Endothelial cell of umbilical vein (primary cell): Measurements from ENCODE around the gene EPRS1. TPM values are rescaled to one million over a fixed set of nuclear protein-coding genes. Genes with fewer than 3 reads are reported as not detected.
A peak's percentile ranks its signal among the peaks of the same experiment; 100 is the strongest.

Experiments used
- Bru-seq: library from RNA; stranded (reverse); fragments of 400-500 nt; gene quantifications from one replicate; lab custom pipeline; 2021; lab: Mats Ljungman, UMichigan
- BruChase-seq, 2 experiments: library from RNA; stranded (reverse); fragments of 400-500 nt; gene quantifications; one replicate each; lab custom pipeline; 2021; lab: Mats Ljungman, UMichigan
- BruUV-seq: library from RNA; stranded (reverse); fragments of 400-500 nt; replicated peaks from 2 replicates; lab custom pipeline; 2021; lab: Mats Ljungman, UMichigan
- CTCF ChIA-PET: fragments of 300-600, 350-600 bp; sonication (Branson Sonifier 250); formaldehyde crosslinking; loops from one replicate; lab custom pipeline; 2021; ENCODE audit warnings: antibody characterized with exemption, inconsistent platforms; lab: Charles Lee
- POLR2A ChIA-PET: fragments of 300-600, 350-600 bp; sonication (Branson Sonifier 250); formaldehyde crosslinking; loops from one replicate; lab custom pipeline; 2021; ENCODE audit warnings: antibody characterized with exemption, inconsistent platforms; lab: Charles Lee
- DNase-seq: peaks from one replicate; pipeline ENCODE4 v3.0.0-alpha.2; 2011; ENCODE audit warnings: low read depth, low spot score
- FAIRE-seq: peaks from 2 replicates; lab custom pipeline; 2011; peaks lifted over from hg19 to GRCh38; lab: Jason Lieb, UNC
- H2AFZ ChIP-seq: 2 replicates; pipeline ENCODE4 v1.6.0; 2012; ENCODE audit warnings: low read depth, low read length, control low read depth, inconsistent platforms
- H3K27ac ChIP-seq: 2 replicates; pipeline ENCODE4 v1.5.1; 2011; ENCODE audit warnings: low read depth, mild to moderate bottlenecking, control low read depth, low read length, moderate library complexity; ENCODE audit not compliant: insufficient read depth
- H3K27me3 ChIP-seq, 2 experiments: 2 replicates each; pipeline versions ENCODE4 v1.6.0 to v1.6.1; 2011; ENCODE audit warnings: low read length in 2 of 2, mixed read lengths in 1 of 2; ENCODE audit not compliant: control insufficient read depth in 2 of 2, insufficient read depth in 2 of 2
- H3K36me3 ChIP-seq, 2 experiments: 2 replicates in 1 of 2; 3 replicates in 1 of 2; pipeline ENCODE4 v1.5.1; 2011; ENCODE audit warnings: low read length in 2 of 2, mild to moderate bottlenecking in 1 of 2, moderate library complexity in 1 of 2; ENCODE audit not compliant: control insufficient read depth in 2 of 2, insufficient read depth in 2 of 2; ENCODE audit errors: extremely low read depth in 1 of 2
- H3K4me1 ChIP-seq: 3 replicates; pipeline ENCODE4 v1.5.1; 2011; ENCODE audit warnings: mild to moderate bottlenecking, low read length; ENCODE audit not compliant: control insufficient read depth, insufficient read depth; ENCODE audit errors: extremely low read depth
- H3K4me2 ChIP-seq: 2 replicates; pipeline ENCODE4 v1.6.1; 2011; ENCODE audit warnings: low read length, control low read depth, mixed read lengths; ENCODE audit not compliant: insufficient read depth
- H3K4me3 ChIP-seq, 3 experiments: fragments of 200-600 bp in 1 of 3; sonication (generic), shearing (Covaris generic) in 1 of 3; replicated peaks in 1 of 3; 2 replicates each; pipeline ENCODE4 v1.5.1; 2011 to 2016; ENCODE audit warnings: control low read depth in 3 of 3, low read length in 3 of 3, mild to moderate bottlenecking in 2 of 3, inconsistent platforms in 1 of 3, low read depth in 1 of 3, moderate library complexity in 1 of 3; ENCODE audit not compliant: insufficient read depth in 1 of 3
- H3K79me2 ChIP-seq: 2 replicates; pipeline ENCODE4 v1.6.0; 2012; ENCODE audit warnings: low read length, inconsistent platforms; ENCODE audit not compliant: control insufficient read depth, insufficient read depth
- H3K9ac ChIP-seq: replicated peaks from 2 replicates; pipeline ENCODE3; 2011; ENCODE audit warnings: low read length, control low read depth; ENCODE audit not compliant: insufficient read depth; ENCODE audit errors: extremely low read depth
- H3K9me1 ChIP-seq: replicated peaks from 3 replicates; pipeline ENCODE4 v1.6.0; 2011; ENCODE audit warnings: mild to moderate bottlenecking, low read length; ENCODE audit not compliant: control insufficient read depth, insufficient read depth; ENCODE audit errors: extremely low read depth
- H3K9me3 ChIP-seq: replicated peaks from 2 replicates; pipeline ENCODE4 v1.5.1; 2012; ENCODE audit warnings: low read length, inconsistent platforms; ENCODE audit not compliant: control insufficient read depth, insufficient read depth
- H4K20me1 ChIP-seq: replicated peaks from 2 replicates; pipeline ENCODE3; 2011; ENCODE audit warnings: mild to moderate bottlenecking, low read length; ENCODE audit not compliant: control insufficient read depth, insufficient read depth; ENCODE audit errors: extremely low read depth
- EZH2 ChIP-seq: IDR thresholded peaks from 2 replicates; pipeline ENCODE4 v1.6.1; 2012; ENCODE audit warnings: borderline replicate concordance, low read depth, mild to moderate bottlenecking, moderate library complexity, low read length, inconsistent platforms; ENCODE audit not compliant: severe bottlenecking
- FOS ChIP-seq: IDR thresholded peaks from 2 replicates; pipeline ENCODE4 v1.6.1; 2011; ENCODE audit warnings: mild to moderate bottlenecking, low read length, moderate library complexity, borderline replicate concordance; ENCODE audit not compliant: insufficient read depth
- GATA2 ChIP-seq: IDR thresholded peaks from 2 replicates; pipeline ENCODE4 v1.7.0; 2011; ENCODE audit warnings: low read depth, mild to moderate bottlenecking, moderate library complexity, mixed read lengths, low read length; ENCODE audit not compliant: insufficient read length, insufficient read depth
- JUN ChIP-seq: IDR thresholded peaks from 2 replicates; pipeline ENCODE4 v1.6.1; 2011; ENCODE audit warnings: borderline replicate concordance, low read depth; ENCODE audit not compliant: insufficient read length, insufficient read depth
- MYC ChIP-seq: IDR thresholded peaks from one replicate; pipeline ENCODE4 v1.6.1; 2011; ENCODE audit warnings: mild to moderate bottlenecking, low read depth, low read length
- POLR2A ChIP-seq: IDR thresholded peaks from 2 replicates; pipeline ENCODE4 v1.6.1; 2012; ENCODE audit warnings: low read depth, mild to moderate bottlenecking, control low read depth, low read length
- POLR2AphosphoS5 ChIP-seq: IDR thresholded peaks from 2 replicates; pipeline ENCODE4 v1.6.1; 2012; ENCODE audit warnings: low read depth, mild to moderate bottlenecking, control low read depth, low read length, moderate library complexity; ENCODE audit not compliant: insufficient read depth
- dilution Hi-C: fragments of 300-500 bp; cut with MboI; formaldehyde crosslinking; loops from one replicate; pipeline ENCODE4 v1.15.0; 2019; ENCODE audit warnings: low sequenced_read_pairs; ENCODE audit not compliant: extremely low pct_ligation_motif_present
- intact Hi-C: fragments of 100-400 bp; cut with micrococcal nuclease; formaldehyde crosslinking; loops from one replicate; pipeline ENCODE4 v1.10.0; 2022
- long read RNA-seq: library from polyadenylated mRNA; stranded (forward); transcript quantifications from one replicate; pipeline ENCODE4 v2.0.0, GENCODE V29; 2021
- polyA minus RNA-seq, 3 experiments: library from RNA; depleted of rRNA, polyadenylated mRNA; stranded (reverse); fragments of >200 nt; gene quantifications; 1 replicate in 1 of 3; 2 replicates in 2 of 3; pipeline ENCODE4 v1.2.3, GENCODE V29; 2011
- polyA plus RNA-seq, 4 experiments: library from polyadenylated mRNA; depleted of rRNA in 3 of 4; stranded (reverse) in 3 of 4; unstranded in 1 of 4; fragments of >200 nt; gene quantifications; 2 replicates each; pipeline versions ENCODE4 v1.2.1 to v1.2.3, GENCODE V29; 2011 to 2012; ENCODE audit warnings: missing spikeins in 1 of 4
- total RNA-seq: library from RNA; stranded (reverse); gene quantifications from 2 replicates; pipeline ENCODE4 v1.2.3, GENCODE V29; 2021
- TF ChIP-seq, protein P1 (sequence below), 2 donors: IDR thresholded peaks; 1 replicate in 1 of 2; 2 replicates in 1 of 2; pipeline ENCODE4 v1.5.1; 2011; ENCODE audit warnings: low read length in 2 of 2, mild to moderate bottlenecking in 2 of 2, moderate library complexity in 2 of 2, control low read depth in 1 of 2, inconsistent platforms in 1 of 2, low read depth in 1 of 2; ENCODE audit not compliant: insufficient read depth in 1 of 2; ENCODE audit errors: extremely low read depth in 1 of 2
- TF ChIP-seq, protein P2 (sequence below): IDR thresholded peaks from 2 replicates; pipeline ENCODE4 v1.6.1; 2011; ENCODE audit not compliant: insufficient read depth, insufficient read length

EPRS1 gene
- total RNA-seq, result 103 and 109 TPM in 2 replicates
- 22.2 and 22.9 TPM in 2 replicates for polyA plus RNA-seq
- 33.0 and 40.8 TPM in 2 replicates for polyA plus RNA-seq (2011; cell fraction: cytosol; rRNA removed)
- polyA plus RNA-seq (2011; cell fraction: nucleus; rRNA removed), result 44.4 and 52.8 TPM in 2 replicates
- polyA plus RNA-seq (2012), result 84.0 and 113 TPM in 2 replicates
- 69.6 and 73.7 TPM in 2 replicates for polyA minus RNA-seq
- polyA minus RNA-seq (2011; cell fraction: cytosol; rRNA and poly(A)+ RNA removed), result 79.7 TPM
- polyA minus RNA-seq (2011; cell fraction: nucleus; rRNA and poly(A)+ RNA removed), result 27.3 and 43.9 TPM in 2 replicates
- percentile 83 among the genes with signal in this experiment for Bru-seq, nascent RNA
- percentile 84 among the genes with signal in this experiment for BruChase-seq, experiment 1, labeled RNA remaining after a 6-hour chase
- percentile 70 among the genes with signal in this experiment for BruChase-seq, experiment 2, labeled RNA remaining after a 2-hour chase
- long read RNA-seq, full-length matches to known transcripts, result 76 of 134 reads
- long read RNA-seq, partial matches to known transcripts, result 23 of 134 reads
- long read RNA-seq, other reads (novel, unspliced or antisense), result 35 of 134 reads

DNA sequence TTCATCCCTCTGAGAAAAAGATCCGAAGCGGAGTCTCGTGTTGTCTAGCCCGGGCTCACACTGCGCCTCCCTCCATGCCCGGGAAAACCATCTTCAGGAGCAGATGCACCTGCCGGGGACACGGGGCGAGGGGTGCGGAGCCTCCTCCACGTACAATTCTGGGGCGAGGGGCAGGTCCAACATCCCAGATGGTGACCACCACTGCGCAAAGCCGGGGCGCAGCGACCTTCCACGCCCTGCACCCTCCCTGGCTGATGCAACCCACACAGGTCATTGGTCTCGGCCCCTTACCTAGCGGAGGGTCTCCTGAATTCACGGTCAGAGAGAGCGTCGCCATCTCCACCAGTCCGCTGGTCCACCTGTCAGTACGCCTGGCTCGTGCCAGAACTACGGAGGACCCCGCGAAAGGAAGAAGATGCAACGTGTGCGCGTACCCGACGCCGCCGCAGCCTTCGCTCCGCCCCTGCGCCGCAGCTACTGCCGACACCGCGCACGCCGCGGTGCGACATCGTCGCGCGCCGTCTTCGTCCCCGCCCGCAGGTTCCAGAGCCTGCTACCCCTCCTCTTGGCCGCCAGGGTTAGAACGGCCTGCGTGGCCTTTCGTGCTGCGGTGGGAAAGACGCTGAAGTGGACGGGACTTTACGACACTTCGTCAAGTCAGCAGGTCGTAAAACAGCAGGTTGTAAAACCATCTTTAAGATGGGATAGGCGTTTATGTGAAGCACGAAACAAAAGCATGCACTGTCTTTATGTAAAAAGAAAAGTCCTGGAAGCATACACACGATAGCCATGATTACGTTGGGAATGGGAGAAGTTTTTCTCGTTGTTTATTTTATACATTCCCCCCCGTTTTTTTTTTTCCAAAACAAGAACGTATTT, at the start of gene EPRS1:
Gene EPRS1, minus strand, starts transcription at position 454 of the 879 bp plus-strand sequence. Its CDS starts 117 bp downstream, at position 337.
- H3K9me1 ChIP-seq, result no peaks in the 10 kb centered on the region
- peak; percentile 96 for FAIRE-seq
- H4K20me1 ChIP-seq, result no peaks in the 10 kb centered on the region
- H3K9ac ChIP-seq, result peak within 1 kb of the TSS; percentile 48
- H3K79me2 ChIP-seq, result peaks cover 40% of the 10 kb centered on the region
- H3K4me1 ChIP-seq, result peaks cover 10% of the 10 kb centered on the region
- ChIA-PET POLR2A (no interaction called here), CTCF (interaction anchor here (0.6 to 1.0 kb wide), 6 partner anchors 33 to 143 kb away, joined by 3 to 5 read pairs (median 4); no protein-coding TSS in a partner anchor)
- peak within 1 kb of the TSS; percentile 79 to 98 (median 86) for H3K4me3 ChIP-seq
- H3K27me3 ChIP-seq, result no peaks in the 10 kb centered on the region
- no peaks in the 10 kb centered on the region for H3K36me3 ChIP-seq
- no peaks in the 10 kb centered on the region for H3K9me3 ChIP-seq
- DNase-seq, result peak; percentile 99
- H2AFZ ChIP-seq, result peak within 1 kb of the TSS; percentile 71
- intact Hi-C loops, result loop anchor here (1.0 kb wide), 3 partner anchors 43 to 48 kb away; partner anchors contain the start of genes BPNT1 and IARS2
- peak within 1 kb of the TSS; percentile 1 for H3K27ac ChIP-seq
- TF ChIP-seq FOS (no peak), JUN (no peak), EZH2 (no peak), MYC (peak; percentile 50), POLR2AphosphoS5 (peak; percentile 51), GATA2 (no peak), POLR2A (peak; percentile 91)
- TF ChIP-seq, protein P1, sequence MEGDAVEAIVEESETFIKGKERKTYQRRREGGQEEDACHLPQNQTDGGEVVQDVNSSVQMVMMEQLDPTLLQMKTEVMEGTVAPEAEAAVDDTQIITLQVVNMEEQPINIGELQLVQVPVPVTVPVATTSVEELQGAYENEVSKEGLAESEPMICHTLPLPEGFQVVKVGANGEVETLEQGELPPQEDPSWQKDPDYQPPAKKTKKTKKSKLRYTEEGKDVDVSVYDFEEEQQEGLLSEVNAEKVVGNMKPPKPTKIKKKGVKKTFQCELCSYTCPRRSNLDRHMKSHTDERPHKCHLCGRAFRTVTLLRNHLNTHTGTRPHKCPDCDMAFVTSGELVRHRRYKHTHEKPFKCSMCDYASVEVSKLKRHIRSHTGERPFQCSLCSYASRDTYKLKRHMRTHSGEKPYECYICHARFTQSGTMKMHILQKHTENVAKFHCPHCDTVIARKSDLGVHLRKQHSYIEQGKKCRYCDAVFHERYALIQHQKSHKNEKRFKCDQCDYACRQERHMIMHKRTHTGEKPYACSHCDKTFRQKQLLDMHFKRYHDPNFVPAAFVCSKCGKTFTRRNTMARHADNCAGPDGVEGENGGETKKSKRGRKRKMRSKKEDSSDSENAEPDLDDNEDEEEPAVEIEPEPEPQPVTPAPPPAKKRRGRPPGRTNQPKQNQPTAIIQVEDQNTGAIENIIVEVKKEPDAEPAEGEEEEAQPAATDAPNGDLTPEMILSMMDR (IDR thresholded peaks at IDR 0.05; ENCODE audit: extremely low read depth in 1 of 2, insufficient read depth in 1 of 2, low read depth in 1 of 2, low read length in 2 of 2), result peak; percentile 61 to 86
- TF ChIP-seq, protein P2, sequence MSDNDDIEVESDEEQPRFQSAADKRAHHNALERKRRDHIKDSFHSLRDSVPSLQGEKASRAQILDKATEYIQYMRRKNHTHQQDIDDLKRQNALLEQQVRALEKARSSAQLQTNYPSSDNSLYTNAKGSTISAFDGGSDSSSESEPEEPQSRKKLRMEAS, result peak; percentile 64
- dilution Hi-C loops, result no loop called here
- peak within 1 kb of the TSS; percentile 91 for H3K4me2 ChIP-seq
- BruUV-seq, result TSS peak; percentile 92
